Suprapubic skin (tissue), 4 donors: ENCODE data around the gene ADAM33. TPM values are rescaled to one million over a fixed set of nuclear protein-coding genes. Genes with fewer than 3 reads are reported as not detected.

Source experiments
- DNase-seq, 2 donors: peaks; one replicate each; pipeline ENCODE4 v3.0.0-alpha.2; 2019; ENCODE audit warnings: low spot score in 2 of 2
- H3K27ac ChIP-seq: fragments of 200-600 bp; sonication (generic); one replicate; pipeline ENCODE4 v1.5.1; 2019
- H3K27me3 ChIP-seq: fragments of 200-600 bp; sonication (generic); one replicate; pipeline ENCODE4 v1.5.1; 2019
- H3K36me3 ChIP-seq: fragments of 200-600 bp; sonication (generic); one replicate; pipeline ENCODE4 v1.5.1; 2019
- H3K4me1 ChIP-seq: fragments of 200-600 bp; sonication (generic); one replicate; pipeline ENCODE4 v1.5.1; 2019
- H3K4me3 ChIP-seq: fragments of 200-600 bp; sonication (generic); one replicate; pipeline ENCODE4 v1.5.1; 2019; ENCODE audit warnings: mild to moderate bottlenecking
- H3K9me3 ChIP-seq: fragments of 200-600 bp; sonication (generic); one replicate; pipeline ENCODE4 v1.5.1; 2019
- CTCF ChIP-seq, 2 donors: fragments of 200-600 bp in 1 of 2; fragments of 450-650 bp in 1 of 2; sonication (generic) in 1 of 2; IDR thresholded peaks; one replicate each; pipeline ENCODE4 v1.5.1; 2016 to 2019; ENCODE audit warnings: antibody characterized with exemption in 2 of 2, mild to moderate bottlenecking in 1 of 2, moderate library complexity in 1 of 2
- EP300 ChIP-seq: sonication (generic); formaldehyde crosslinking; IDR thresholded peaks from one replicate; pipeline ENCODE4 v1.6.1; 2017; ENCODE audit warnings: antibody characterized with exemption
- POLR2A ChIP-seq, 2 donors: fragments of 450-650 bp; IDR thresholded peaks; one replicate each; pipeline ENCODE4 v1.6.1; 2017; ENCODE audit warnings: antibody characterized with exemption in 2 of 2, mild to moderate bottlenecking in 2 of 2, moderate library complexity in 2 of 2
- POLR2AphosphoS5 ChIP-seq, 3 donors: sonication (generic); formaldehyde crosslinking; IDR thresholded peaks; one replicate each; pipeline ENCODE4 v1.6.1; 2017; ENCODE audit warnings: antibody characterized with exemption in 3 of 3
- WGBS: methylation state at CpG from one replicate; pipeline ENCODE4 v1.1.5; 2018; 5-methylcytosine and 5-hydroxymethylcytosine counted together
- total RNA-seq, 4 donors: library from RNA; depleted of rRNA; stranded (reverse); fragments of >200 nt; gene quantifications; one replicate each; pipeline ENCODE4 v1.1.0, GENCODE V29; 2016

The ADAM33 gene
- total RNA-seq, 4 donors from 2014 or later = 6.3 to 24.3 (median 13.4) TPM

- Histone ChIP-seq H3K27ac (no peak overlapping the region), H3K36me3 (no peaks in the 10 kb centered on the region), H3K4me1 (no peaks in the 10 kb centered on the region), H3K9me3 (no peaks in the 10 kb centered on the region), H3K4me3 (no peak overlapping the region), H3K27me3 (no peaks in the 10 kb centered on the region)
- WGBS = 93% methylated on average over 12 of the region's 18 CpGs
- TF ChIP-seq POLR2AphosphoS5 (IDR thresholded peaks at IDR 0.05) = no peak
- no peak for TF ChIP-seq POLR2A (IDR thresholded peaks at IDR 0.05)
- TF ChIP-seq EP300 = no peak
- no peak for TF ChIP-seq CTCF (IDR thresholded peaks at IDR 0.05)
- no peak for DNase-seq
Measured at GRCh38 chr20:3697588-3698305, 15.9 kb upstream of the ADAM33 start.

- TF ChIP-seq EP300 (no peak), POLR2AphosphoS5 (IDR thresholded peaks at IDR 0.05) (no peak), CTCF (IDR thresholded peaks at IDR 0.05) (no peak), POLR2A (IDR thresholded peaks at IDR 0.05) (no peak)
- no peaks in the 10 kb centered on the region for H3K9me3 ChIP-seq
- 100% methylated on average over 1 of the region's 15 CpGs for WGBS
- H3K4me1 ChIP-seq = no peaks in the 10 kb centered on the region
- H3K27ac ChIP-seq = no peak overlapping the region
- H3K36me3 ChIP-seq = no peaks in the 10 kb centered on the region
- DNase-seq = no peak
- no peak overlapping the region for H3K4me3 ChIP-seq
- no peaks in the 10 kb centered on the region for H3K27me3 ChIP-seq
Measured at GRCh38 chr20:3696745-3697587, 15.2 kb upstream of the ADAM33 start.

- 100% methylated on average over 1 of the region's 1 CpG for WGBS
- Histone ChIP-seq H3K27me3 (no peaks in the 10 kb centered on the region), H3K36me3 (no peaks in the 10 kb centered on the region), H3K27ac (no peak overlapping the region), H3K4me3 (no peak overlapping the region), H3K4me1 (no peaks in the 10 kb centered on the region), H3K9me3 (no peaks in the 10 kb centered on the region)
- DNase-seq = no peak
- no peak for TF ChIP-seq POLR2AphosphoS5 (IDR thresholded peaks at IDR 0.05)
- no peak for TF ChIP-seq POLR2A (IDR thresholded peaks at IDR 0.05)
- no peak for TF ChIP-seq CTCF (IDR thresholded peaks at IDR 0.05)
- no peak for TF ChIP-seq EP300
Measured at GRCh38 chr20:3696200-3696599, 14.4 kb upstream of the ADAM33 start.

GRCh38 chr20:3694864-3695263 is 13.1 kb upstream of the ADAM33 start:
- H3K9me3 ChIP-seq = no peaks in the 10 kb centered on the region
- H3K4me3 ChIP-seq = no peak overlapping the region
- TF ChIP-seq CTCF (IDR thresholded peaks at IDR 0.05) = no peak
- TF ChIP-seq EP300 = no peak
- TF ChIP-seq POLR2A (IDR thresholded peaks at IDR 0.05) = no peak
- no peak for TF ChIP-seq POLR2AphosphoS5 (IDR thresholded peaks at IDR 0.05)
- H3K4me1 ChIP-seq = no peaks in the 10 kb centered on the region
- DNase-seq = no peak
- no peaks in the 10 kb centered on the region for H3K27me3 ChIP-seq
- WGBS = 96% methylated on average over 5 of the region's 5 CpGs
- H3K36me3 ChIP-seq = no peaks in the 10 kb centered on the region
- H3K27ac ChIP-seq = no peak overlapping the region

GRCh38 chr20:3693376-3693775 is 11.6 kb upstream of the ADAM33 start:
- no peak for TF ChIP-seq EP300
- no peak for TF ChIP-seq POLR2A (IDR thresholded peaks at IDR 0.05)
- no peak for TF ChIP-seq POLR2AphosphoS5 (IDR thresholded peaks at IDR 0.05)
- TF ChIP-seq CTCF (IDR thresholded peaks at IDR 0.05) = no peak
- WGBS = 87% methylated on average over 3 of the region's 13 CpGs

More at GRCh38 chr20:3693376-3693775, 11.6 kb upstream of the ADAM33 start:
- no peak overlapping the region for H3K27ac ChIP-seq
- H3K36me3 ChIP-seq = no peaks in the 10 kb centered on the region
- no peaks in the 10 kb centered on the region for H3K27me3 ChIP-seq
- DNase-seq = no peak
- no peaks in the 10 kb centered on the region for H3K9me3 ChIP-seq
- H3K4me1 ChIP-seq = no peaks in the 10 kb centered on the region
- H3K4me3 ChIP-seq = no peak overlapping the region
